Stimulated activated CD4-positive, alpha-beta T cell treated with anti-CD3 and anti-CD28 coated beads, Interleukin-4, amount 100 ng/mL, for 48 hours (primary cell): ENCODE measurements around the gene POLN.

Source experiments
- DNase-seq, 2 donors: peaks; one replicate each; pipeline ENCODE4 v3.0.0-alpha.2; 2020; ENCODE audit warnings: low read depth in 2 of 2

The POLN gene

DNA sequence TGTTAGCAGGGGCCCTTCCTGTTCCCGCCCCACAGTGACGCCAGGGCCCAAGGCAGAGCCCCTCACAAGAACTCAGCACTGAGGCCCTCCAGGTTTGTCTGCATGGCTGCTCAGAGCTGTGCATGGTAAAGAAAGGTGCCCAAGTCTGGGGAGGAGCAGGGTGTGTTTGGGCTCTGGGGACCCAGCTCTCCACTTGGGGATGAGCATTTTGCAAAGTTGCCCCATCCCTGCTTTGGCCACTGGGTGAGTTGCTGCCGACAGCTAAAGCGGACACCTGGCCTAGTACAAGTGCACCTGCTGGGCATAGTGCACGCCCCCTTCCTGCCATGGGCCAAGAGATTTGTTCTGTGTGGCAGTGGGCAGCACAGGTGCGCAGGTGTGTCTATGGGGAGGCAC is 22.0 kb upstream of the POLN start:
- no peak for DNase-seq

DNA sequence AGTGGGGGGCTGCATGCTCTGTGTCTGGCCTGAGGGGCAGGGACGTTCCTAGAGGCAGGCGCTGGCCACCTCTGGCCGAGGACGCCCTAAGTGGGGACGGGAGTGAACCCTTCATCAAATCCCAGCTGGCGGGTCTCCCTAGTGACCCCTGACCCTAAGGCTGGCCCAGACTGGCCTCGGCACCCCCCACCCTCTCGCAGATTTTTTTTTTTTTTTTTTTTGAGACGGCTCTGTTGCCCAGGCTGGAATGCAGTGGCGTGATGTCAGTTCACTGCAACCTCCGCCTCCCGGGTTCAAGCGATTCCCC is 21.0 kb upstream of the POLN start:
- no peak for DNase-seq

DNA sequence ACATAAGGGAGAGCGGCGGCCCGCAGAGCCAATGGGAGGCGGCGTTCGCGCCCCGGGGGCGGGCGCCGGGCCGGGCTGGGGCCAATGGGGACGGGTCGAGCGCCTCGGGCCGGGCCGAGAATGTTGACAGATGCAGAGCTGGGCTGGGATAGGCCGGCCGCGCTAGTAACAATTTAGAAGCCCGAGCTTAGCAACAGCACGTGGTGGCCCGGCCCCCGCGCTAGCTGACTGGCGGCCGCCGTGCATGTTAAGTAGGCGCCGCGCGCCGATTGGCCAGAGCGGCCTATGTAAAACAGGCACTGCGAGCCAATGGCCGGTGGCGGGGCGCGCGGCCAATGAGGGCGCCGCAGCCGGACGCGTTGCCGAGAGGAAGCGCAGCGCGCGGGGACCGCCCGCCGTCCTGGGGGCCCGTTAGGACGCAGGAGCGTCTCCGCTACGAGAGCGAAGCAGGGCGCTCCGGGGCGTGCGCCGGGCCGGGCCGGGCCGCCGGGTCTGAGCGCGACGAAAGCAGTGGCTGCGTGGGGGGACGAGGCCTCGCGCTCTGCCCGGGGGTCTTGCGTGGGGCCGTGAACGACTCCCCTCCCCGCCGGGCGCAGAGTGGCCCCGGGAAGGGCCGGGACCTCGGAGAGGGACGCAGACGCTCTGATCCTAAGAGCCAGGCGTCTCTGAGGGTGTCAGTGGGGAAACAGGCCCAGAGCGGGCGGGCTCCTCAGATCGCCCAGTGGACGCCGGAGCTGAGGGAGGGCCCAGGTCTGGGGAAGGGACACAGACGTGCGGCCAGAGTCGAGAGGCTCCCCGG is 20.4 kb upstream of the POLN start:
- DNase-seq, result peak; percentile 90 to 96

DNA sequence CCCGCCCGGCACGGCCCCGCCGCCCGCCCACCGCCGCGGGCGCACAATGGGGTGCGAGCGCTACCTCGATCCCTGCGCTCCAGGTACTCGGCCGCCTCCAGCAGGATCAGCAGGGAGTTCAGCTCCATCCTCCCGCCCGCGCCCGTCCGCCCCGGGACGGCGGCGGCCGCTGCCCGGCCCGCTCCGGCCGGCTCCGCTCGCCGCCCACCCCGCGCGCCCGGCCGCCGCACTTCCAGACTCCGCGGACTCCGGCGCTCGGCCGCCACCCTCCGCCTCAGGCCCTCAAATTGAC is 19.9 kb upstream of the POLN start, which contains the start of gene MXD4:
TSS of gene MXD4 (minus strand) at position 257 of the 292 bp plus-strand sequence. CDS start at position 128, 129 bp downstream.
- no peak for DNase-seq

DNA sequence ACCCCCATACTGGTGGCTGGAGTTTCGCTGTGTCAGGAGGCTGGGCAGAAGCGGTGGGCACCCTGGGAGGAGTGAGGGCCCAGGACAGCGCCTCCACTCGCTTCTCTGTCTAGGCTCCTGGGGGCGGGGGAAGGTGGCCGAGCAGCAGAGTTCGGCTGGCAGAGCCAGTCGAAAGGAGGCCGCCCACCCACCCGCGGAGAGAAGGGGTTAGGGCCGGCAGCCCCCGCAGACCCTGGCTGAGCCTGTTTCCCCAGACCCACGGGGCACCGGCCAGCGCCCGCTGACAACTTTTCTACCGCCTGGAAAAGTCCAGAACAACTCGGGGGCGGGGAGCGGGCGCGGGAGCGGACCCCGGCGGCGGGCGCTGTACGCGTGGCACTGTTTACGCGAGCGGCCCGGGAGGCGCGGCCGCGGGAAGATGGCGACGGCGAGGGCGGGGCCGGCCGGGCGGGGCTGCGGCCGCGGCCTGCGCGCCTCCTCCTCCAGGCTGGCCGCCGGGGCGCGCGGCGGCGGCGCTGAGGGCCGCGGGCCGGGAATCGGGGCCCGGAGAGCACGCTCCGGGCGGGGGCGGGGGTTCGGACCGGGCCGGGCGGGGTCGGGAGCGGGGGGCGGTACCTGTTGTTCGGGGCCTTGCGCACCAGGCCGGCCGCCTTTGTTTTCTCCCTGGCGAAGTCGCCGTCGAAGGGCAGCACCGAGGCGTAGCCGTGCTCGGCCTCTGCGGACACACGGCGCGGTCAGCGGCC is 19.4 kb upstream of the POLN start:
- peak; percentile 37 to 46 for DNase-seq

DNA sequence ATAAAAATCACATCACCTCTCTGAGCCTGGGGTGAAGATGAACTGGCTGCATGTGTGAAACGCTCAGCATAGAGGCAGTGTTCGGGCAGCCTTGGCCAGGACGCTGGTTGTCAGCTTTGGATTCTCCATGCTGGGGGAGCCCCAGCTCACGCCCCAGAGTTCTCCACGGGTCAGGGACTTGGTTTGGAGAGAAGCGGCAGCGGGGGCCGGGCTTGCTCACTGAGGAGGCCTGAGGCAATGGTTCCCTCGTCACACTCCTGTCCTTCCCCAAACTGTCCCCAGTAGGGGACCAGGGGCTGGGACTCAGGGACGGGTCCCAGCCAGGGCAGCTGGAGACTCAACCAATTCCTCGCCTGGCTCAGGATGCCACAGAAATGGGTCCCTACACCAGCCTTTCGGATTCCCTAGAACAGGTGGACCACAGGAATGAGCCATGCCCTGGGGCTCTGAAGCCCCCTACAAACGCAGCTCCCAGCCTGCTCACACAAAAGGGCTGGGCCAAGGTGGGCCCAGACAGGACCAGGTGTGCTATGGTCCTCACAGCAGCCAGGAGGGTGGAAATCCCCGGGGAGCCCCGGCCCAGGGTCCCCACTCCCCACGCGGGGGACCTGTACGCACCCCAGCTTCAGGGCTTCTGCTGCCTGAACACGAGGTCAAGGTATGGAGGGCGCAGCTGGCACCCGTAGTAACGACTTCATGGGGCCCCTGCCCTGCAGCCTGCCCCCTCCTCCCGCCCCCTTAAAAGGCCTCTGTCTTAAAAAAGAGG is 18.6 kb upstream of the POLN start:
- no peak for DNase-seq

DNA sequence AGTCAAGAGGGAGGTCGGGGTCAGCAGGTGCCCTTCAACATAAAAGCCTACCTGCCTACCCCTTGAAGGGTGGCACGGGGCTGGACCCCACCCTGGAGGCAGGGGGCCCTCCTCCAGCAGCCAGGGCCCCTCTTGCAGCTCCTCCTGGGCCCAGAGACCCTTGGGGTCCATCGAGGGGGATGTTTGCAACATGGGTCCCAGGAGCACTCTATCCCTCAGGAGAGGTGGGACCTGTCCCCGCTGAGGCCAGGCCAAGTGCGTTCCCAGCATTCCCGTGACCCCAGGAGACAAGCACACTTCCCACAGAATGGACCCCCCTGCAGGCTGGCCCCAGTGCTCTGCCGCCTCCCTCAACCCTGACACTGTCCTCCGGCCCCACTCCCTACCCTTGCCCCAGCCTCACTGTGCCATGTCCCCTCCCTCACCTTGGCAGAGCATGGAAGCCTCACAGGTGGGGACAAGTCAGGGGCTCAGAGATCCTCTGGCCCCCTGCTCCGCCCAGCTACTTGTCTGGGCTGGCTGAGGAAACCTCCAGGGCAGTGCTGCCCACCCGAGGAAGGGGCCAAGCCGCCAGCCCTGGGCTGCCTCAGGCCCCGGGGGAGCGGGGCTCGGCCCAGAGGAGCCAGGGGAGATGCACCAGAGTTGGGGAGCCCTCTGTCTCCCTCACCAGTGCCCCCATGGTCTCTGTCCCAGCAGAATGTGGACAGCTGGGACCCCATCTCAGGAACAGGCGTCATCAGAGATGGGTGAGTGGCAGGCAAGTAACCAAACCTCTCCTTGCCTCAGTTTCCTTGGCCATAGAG is 17.8 kb upstream of the POLN start:
- no peak for DNase-seq

DNA sequence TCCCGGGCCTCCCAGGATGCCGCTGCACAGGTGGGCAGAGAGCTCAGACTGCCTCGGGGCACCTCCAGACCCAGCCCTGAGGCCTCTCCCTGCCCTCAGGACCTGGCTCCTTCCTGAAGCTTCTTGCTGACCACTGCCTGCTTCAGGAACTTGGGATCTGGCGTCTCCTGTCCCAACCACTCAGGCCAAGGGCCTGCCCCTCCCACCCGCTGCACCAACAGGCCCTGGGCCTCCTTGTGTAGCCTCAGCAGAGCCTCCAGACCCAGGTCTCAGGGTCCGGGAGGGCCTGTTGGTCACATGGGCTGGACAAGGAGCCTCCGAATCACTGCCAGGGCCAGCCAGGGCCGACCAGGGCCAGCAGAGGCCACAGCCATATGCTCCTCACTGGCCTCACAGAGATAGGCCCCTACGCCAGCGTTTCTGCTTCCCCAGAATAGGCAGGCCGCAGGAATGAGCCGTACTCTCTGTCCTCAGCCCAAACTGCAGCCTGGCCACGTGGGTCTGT is 17.2 kb upstream of the POLN start:
- DNase-seq, result no peak

DNA sequence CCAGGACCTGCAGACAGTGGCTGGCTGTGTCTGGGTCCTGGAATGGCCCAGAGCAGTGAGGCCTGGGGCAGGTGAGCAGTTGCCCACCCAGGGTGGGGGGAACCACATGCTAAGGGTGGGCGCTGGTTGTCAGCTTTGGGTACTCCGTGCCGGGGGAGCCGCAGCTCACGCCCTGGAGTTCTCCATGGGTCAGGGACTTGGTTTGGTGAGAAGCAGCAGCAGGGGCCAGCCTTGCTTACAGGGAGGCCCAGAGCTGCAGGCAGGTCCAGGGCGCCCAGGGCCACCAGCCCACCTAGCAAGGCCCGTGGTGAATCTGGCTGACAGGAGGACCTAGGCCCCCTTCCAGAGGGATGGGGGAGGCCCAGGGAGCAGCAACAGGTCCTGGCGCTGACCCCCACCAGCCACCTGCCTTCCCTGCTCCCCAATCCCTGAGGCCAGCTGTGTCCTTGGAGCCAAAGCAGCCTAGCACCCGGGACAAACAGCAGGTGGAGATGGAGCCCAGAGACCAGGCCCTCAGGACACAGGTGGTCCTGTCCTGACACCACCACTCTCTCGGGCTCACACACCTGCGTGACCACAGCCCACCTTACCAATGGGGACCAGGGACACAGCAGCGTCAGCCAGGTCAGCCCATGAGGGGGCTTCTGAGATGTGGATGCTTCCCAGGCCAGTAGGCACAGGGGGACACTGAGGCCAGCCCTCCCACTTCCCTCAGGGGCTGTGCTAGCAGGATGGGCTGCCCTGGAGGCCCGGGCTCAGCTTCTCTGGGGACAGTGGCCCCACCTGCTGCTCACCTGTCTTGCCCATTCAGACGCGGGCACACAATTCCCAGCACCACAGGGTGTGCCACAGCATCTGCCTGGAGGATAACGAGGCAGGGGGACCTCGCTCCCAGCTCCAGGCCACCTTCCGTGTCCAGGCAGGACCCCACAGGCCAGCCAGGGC is 16.4 kb upstream of the POLN start:
- DNase-seq, result no peak

DNA sequence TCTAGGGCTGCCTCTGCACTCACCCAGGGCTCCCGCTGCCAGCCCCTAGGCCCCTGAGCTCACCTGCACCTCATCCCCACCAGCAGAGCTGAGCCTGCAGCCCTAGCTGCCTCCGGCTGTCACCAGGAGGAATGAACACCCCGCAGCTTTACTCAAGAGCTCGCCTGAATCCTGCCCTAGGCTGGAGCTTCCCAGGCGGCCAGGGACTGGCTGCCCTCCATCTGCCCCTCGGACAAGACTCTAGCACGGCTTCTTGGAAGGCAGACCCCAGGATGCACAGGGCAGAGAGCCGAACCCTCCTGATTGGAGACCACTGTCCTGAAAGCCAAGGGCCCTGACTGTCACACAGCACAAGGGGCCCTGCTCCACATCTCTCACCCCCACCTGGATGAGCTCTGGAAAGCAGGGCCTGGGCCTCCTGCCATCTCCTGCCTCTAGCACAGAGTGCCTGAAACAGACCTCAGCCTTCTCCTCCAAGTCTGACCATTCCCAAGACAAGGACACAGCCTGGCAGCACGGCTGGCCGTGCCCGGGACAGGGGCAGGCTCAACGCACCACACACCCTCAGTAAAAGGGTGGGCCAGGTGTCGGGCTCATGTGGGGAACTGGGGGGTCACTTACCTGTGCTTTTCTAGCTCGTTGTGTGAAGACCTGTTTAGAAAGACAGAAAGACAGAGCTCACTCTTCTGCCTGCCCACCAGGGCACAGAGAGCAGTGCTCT is 15.6 kb upstream of the POLN start:
- no peak for DNase-seq

DNA sequence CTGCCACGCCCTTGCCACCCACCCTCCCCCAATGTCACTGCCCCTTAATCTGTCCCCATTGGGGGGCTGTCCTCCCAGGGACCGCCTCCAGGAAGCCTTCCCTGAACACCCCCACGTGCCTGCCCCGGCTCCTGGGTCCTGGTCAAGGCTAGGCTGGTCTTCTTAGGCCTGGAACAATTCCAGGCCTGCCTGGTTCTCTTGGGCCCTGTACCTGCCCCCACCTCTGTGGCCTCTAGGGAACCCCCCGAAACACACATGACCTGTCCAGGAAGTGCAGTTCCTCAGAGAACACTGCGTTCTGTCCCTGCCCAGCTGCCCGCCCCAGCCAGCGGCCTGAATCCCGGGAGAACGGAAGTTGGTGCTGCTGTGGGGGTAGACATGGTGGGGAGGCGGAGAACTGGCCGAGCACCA is 14.9 kb upstream of the POLN start:
- no peak for DNase-seq

DNA sequence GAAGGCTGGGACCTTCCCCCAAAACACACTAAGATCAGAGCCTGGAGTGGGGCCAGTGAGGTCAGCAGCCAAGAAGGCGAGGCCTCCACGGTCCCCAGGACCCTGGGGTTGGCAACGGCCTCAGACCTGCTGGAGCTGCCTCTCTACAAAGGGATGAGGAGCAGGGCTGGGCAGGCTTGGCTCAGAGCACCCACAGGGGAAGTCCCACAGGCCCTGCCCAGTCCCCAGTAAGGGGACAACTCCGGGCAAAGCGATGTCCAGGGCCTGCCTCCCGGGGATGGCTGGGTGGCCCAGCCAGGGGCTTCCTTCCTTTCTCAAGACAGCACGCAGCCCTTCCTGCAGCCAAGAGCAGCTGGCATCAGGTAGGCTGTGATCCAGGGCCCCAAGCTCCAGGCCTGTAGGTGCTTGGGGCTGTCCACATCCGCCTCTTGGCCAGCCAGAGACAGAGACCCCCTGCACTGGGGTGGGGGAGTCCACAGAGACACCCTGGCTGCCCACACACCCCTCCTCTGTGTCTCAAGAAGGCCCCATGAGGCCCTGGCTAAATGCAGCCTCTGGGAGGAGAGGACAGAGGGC is 14.3 kb upstream of the POLN start:
- DNase-seq, result no peak

DNA sequence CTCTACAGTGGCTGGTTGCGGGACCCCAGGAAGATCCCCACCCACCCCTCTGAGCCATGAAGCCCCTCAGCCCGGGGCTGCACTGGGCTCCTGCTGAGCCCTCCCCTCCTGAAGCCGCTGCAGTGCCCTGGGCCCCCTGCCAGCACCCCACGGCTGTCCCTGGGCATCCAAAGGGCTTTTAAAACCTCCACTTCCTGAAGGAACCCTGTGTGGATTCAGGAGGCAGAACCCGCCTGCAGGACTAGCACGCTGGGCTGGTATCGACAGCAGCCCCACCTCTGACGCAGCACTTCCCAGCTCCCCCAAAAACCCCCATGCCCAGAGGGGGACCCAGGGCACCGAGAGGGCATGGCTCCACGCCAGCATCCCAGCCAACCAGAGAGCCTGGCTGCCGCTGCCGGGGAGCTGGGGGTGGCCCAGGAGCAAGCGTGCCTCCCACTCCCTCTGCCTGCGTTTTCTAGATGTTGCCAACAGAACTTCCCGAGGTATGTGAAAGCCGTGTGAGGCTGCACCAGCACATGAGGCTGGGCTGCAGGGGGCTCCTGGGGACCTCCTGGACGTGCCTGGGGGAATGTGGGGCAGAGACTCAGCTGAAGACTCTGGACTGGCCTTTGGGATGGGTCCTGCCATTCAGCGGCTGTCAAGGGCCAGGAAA is 13.7 kb upstream of the POLN start:
- no peak for DNase-seq

DNA sequence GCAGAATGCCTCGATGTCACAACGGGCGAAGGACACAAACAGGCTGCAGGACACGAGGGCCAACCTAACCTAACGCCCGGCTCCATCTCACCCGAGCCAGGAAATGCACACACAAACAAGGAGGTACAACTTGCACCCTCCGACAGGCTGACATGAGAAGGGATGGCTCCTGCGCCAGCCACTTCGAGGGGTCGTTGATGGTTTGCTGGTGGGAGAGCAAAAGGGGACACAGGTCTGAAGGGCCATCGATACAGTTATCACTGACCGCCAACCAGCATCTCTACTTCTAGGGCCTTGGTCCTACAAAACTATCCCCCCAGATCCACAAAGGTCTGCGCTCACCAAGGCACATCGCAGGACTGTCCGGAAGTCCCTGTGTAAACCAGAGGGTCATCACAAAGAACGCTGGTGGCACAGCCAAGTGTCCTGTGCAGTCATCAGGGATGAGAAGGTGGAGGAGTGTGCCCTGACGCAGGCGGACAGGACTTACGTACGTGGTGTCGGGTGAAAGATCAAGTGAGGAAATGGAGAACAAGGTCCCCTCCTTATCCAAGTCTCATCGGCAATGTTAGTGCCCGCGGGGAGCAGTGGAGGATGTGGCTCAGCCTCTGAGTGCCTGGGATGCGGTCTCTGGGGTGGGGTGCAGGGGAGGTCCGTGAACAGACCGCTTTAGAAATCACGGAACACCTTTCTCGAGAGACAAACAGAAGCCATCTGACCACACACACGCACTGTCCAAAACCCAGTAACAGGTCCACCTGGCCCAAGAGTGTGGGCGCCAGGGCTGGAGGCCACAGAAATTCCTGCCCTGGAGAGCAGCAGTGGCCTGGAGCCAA is 13.0 kb upstream of the POLN start:
- DNase-seq, result no peak

DNA sequence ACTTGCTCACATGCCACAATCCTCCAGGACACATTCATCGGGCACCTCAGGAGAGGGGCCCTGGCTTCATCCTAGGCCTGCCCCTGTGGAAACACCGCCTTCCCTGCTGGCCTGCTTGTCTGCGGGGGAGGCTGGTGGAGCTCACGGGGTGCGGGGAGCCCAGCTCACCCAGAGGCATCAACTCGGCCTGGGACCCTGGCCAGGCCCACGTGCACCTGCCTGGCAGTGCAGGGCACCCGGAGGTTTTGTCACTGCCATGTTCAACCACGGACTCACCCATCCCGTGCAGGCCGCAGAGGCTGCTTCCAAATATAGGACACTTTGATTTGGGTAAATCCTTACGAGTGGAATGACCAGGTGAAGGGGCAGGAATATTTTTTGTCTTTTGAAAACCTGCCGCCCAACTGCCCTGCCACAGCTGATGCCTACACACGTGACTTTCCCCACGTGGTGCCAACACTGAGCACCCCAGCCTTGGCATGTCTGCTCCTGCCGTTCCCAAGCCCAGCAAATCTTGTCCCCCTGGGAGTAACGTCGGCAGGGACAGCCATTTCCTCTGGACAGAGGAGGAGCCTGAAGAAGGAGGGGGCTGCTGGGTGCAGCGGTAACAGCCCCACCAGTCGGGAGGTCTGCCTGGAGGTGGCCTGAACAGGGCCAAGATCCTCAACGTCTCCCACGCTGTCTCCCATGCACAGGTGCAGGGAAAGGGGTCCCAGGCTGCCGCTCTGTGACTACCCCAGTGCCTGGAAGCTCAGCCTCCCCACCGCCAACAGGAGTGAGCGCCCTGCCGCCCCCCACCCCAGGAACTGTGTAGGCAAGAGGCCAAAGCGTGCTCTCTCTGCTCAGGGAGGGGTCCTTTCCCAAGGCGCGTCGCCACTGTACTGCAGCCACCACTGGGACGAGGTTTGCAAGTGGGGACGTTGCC is 11.5 kb upstream of the POLN start:
- no peak for DNase-seq

DNA sequence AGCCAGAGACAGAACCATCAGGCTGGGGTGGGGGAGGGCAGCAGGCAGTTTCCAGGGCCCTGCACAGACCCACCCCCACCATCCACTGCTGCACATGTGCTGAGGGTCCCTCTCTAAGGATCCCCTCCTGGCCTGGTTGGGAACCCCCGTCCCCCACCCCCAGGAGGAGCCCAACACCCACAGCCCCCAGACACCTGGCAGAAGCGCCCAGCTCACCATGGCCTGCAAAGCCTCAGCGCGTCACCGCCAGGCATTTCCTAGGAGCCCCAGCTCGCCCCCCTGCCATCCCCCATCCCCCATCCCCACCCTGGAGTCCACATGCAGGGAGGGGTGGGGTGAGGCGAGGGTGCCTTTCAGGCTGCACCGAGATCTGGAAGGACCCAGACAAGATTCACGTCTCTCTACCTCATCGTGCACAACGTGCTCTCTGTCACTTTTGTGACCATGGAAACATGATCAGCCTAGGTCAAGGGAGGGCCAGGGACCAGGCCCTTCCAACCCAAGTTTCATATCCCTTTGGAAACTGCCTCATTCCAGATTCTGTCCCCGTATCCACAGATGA is 10.7 kb upstream of the POLN start:
- DNase-seq, result no peak
